SK-N-DZ (cell line): Measurements from ENCODE around the gene KCNQ5.

Source experiments
- DNase-seq: peaks from one replicate; pipeline ENCODE4 v3.0.0-alpha.2; 2015; ENCODE audit warnings: low spot score

KCNQ5 gene

DNA sequence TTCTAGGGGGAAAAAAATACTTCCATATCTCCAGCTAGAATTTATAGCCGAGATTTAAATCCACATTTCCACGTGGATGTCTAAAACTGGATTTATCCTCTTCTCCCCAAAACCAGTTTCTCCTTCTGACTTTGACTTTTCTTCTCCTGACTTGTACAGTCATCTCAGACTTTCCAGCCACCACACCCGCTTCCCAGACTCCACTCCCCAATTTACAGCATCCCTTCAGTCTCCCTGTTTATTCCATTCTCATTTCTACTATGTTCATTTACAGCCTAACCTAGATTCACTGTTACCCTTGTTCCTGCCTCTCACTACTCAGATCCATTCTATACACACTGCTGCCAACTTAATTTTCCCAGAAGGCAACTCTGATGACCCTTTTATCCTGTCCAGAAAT lies 378.6 kb downstream of the KCNQ5 start:
- DNase-seq, result no peak

DNA sequence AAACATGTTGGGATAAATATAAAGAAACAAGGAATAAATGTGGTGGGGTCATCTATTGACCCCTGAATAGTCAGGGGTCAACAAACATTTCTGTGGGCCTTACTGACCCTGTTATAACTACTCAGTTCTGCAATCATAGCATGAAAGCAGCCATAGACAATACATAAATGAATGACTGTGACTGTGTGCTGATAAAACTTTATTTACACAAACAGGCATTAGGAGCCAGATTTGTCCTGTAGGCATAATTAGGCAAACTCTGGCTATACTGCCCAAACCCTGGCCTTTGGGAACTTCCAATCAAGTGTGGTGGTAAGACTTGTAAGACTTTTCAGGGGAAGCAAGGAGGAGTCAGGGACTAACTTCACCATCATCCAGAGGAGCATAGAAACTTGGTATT lies 380.7 kb downstream of the KCNQ5 start:
- no peak for DNase-seq

DNA sequence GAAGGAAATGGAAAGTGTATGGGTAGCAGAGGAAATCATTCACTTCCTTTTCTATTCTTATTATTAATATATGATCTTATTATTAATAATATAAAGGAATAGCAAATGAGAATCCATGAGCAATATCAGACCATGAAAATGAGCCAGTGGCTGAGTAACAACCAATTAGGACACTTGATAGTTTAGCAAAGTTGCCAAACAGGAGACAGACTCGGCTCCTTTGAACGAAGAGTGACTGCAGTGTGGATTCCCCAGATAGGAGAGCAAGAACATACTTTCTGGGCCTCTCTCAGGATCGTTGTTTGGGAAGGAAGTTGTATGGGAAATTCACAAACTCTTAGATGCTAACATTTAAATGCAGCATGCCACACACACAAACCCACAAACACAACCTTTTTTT lies 381.4 kb downstream of the KCNQ5 start:
- DNase-seq, result no peak

DNA sequence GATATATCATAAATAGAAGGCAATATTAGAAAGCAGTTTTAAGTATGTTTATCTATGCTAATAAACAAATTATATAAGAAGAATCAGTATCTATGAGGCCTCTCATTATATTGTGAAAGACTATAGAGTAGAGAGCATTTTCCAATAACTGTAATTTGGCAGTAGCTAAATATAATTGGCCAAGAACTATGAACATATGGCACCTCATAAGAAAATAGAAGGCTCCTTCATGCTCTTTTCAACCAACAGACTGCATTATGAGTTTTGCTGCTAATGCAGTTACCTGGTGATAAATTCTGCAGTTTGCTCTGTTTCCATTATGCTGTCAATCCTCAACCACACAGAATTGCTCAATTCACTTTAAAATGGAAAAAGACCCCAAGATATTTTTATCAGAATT lies 382.4 kb downstream of the KCNQ5 start:
- DNase-seq, result no peak

DNA sequence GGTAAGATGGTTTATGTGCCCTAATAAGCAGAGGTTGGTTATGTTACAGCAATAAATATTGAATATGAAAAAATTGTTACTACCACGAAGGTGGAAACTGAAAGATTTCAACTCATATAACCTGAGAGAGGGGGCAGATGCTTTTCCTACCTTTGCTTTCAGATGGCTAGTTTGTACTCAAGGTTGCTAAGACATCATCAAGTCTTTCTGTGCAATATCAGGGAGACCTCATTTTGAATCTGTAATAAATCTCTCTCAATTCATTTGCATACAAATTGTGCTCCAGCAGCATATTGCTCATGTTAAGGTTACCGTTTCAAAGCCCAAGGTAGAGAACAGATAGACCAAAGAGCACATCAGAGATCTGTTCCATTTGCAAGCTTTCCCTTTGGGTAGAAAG lies 383.0 kb downstream of the KCNQ5 start:
- no peak for DNase-seq

DNA sequence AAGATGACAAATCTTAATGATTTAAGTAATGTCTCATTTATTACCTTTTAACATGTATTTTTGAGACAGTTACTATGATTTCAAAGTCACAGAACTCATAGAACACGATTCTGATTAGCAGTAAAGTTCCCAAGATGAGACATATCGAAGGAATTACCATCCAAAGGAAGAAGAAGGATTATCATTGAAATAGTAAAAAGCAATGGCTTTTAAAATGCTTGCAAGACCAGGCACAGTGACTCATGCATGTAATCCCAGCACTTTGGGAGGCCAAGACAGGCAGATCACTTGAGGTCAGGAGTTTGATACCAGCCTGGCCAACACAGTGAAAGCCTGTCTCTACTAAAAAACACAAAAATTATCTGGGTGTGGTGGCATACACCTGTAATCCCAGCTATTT lies 384.3 kb downstream of the KCNQ5 start:
- no peak for DNase-seq

DNA sequence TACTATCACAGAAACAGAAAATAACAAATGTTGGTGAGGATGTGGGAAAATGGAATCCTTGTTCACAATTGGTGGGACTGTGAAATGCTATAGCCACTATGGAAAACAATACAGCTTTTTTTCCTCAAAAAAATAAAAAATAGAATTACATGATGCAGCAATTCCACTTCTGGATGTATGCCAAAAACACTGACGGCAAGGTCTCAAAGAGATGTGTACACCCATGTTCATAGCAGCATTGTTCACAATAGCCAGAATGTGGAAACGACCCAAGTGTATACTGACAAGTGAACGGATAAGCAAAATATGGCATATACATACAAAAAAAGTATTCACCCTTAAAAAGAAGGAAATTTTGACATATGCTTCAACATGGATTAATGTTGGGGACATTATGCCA lies 390.1 kb downstream of the KCNQ5 start:
- no peak for DNase-seq

DNA sequence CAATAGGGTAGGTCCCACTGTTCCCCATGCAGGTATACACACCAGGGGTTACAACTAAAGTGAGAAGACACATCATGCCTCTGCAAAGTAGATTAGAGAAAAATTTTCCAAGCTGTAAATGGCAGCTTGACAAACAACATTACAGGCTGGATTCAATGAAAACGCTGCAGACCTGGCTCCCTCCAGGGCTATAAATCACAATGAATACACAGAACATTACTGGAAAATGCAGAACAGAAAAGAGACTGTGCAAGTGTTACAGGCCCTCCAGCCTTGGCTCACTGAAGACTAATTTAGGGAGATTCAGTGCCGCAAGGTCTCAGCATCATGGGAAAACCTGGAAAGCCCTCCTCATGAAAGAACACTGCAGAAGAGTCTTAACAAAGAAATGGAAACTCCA lies 395.6 kb downstream of the KCNQ5 start:
- DNase-seq, result peak; percentile 86

DNA sequence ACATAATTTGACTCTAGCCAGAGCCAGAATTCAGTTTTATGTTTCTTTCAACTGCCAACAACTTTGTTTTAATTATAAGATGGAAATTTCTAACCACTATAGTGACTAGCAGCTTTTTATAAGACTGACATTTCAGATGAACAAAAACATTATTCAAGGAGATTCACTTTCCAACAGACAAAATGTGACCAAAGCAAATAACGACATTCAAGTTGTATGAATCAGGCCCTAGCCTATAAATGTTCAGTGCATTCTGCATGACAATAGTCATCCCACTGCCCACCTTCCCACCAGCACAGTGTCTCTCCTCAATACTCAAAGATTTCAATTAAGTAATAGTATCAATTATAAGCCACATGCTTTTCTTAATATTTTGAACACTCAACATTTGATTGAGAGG lies 402.7 kb downstream of the KCNQ5 start:
- no peak for DNase-seq

DNA sequence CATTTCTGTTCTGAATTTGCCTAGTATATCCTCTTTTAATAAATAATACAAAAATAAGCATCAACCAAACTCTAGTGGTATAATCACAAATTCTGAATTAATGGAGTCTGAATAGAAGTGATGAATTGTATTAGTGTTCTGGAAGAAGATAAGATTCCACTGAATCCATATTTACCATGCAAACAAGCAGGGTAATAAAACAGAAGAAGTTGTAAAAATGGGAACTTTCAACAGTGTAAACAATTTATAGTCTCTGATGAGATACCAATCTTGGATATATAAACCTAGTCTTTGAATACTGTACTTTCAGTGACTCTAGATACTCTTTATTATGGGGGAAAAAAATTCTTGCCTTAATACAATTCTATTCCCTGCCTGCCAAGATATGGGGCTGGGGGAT lies 405.8 kb downstream of the KCNQ5 start:
- no peak for DNase-seq

DNA sequence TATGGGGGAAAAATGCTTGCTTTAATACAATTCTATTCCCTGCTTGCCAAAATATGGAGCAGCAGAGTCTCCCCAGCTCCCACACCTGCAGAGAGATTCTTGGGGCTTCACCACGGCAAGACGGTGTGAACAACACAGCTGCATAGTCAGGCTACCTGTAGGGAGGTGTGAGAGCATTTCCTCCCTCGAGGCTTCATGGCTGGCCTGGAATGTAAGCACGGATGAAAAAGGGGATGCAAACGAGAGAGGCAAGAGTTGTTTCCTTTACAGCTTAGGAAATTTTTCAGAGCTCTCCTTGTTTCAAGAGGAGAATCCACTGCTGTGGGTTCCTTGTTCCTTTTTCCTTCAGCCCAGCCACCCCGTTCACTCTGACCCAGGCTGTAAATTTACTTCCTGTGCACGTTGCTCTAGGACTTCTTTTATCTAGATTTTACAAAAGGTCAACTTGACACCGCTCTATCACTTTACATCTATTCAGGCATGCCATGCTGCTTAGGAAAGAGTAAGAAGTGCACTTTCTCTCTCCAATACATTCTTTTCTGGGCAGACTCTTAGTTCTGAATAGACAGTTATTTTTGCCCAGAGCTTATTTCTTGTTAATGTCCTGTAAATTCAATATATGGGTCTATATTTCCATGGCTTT lies 406.4 kb downstream of the KCNQ5 start:
- no peak for DNase-seq

DNA sequence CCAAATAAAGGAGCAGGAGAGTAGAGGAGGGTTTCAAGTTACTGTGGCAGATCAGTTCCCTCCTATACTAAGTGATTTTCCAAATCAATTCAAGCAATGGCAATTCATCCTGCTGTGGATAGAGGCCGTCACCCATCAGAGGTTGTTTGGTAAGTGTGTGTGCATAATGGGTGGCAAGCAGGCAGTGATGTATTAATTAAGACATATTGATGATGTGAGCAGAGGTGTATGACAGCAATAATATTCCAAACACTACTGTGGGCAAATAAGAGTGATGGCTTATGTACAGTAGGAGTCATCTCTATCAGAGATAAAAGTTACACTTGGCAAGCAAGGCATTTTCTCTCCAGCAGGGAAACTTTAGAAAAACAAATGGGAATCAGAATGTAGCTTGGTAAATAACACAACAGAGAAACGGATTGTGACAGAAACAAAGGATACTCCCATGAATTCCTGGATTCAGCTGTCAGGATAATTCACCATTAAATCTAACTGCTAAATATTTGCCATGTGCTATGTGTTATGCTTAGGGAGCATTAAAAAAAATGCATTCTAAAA lies 407.1 kb downstream of the KCNQ5 start:
- no peak for DNase-seq

DNA sequence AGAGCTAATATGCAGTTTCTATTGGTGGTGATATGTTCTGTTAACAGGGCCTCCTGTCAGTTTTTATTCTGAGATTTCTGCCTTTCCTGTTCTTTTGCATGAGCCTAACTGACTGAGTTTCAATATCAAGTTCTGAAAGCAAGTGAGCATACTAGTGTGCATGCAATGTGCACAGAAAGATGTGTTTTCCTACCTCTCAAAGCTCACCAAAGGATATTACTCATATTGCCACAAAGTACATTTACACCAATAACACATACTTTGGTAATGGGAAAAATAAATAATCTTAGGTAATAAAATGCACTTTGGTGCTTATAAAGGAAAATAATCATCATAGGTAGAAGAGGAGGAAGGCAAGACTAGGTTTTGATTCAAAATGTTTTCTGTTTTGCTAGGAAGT lies 408.4 kb downstream of the KCNQ5 start:
- DNase-seq, result no peak

DNA sequence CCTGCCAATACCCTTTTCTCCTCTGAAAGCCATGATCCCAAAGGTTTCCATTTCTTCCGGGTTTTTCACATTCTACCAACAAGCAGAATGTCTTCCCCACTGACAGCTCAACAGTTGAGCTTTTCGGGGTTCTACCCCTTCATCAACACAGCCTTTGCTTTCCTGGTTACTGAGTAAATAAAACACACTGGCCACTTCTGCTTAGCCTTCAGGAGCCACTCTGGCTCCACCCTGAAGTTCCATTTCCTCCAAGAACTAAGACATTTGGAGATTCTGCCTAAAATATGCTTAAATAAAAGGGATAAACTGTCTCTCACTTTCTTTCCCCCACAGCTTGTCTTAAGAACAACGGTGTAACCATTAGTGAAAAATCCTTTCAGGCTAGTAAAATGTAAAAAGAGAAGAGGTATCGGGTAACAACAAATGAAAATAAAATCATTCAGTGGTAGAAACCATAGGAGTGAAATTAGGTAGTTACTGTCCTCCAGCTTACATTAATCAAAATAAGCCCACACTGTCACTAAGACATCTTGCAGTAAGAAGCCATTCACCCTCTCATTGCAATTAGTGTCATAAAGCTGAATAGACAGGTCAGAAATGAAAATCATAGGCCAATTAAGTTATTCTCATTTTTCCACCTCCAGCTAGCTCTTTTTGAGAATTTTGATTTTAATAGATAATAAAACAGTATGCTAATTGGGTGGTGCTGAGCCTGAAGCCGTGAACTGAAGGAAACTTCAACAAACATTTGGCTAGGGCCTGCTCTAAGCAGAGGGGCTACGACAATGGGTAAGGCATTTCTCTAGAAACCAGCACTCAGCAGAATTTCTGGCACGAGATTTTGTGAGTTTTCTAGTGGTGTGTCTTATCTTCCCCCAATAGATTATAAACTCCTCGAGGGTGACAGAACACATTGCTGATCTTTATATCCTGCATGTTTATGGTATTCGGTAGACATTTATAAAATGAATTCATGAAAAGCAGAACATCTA lies 409.2 kb downstream of the KCNQ5 start:
- DNase-seq, result no peak

DNA sequence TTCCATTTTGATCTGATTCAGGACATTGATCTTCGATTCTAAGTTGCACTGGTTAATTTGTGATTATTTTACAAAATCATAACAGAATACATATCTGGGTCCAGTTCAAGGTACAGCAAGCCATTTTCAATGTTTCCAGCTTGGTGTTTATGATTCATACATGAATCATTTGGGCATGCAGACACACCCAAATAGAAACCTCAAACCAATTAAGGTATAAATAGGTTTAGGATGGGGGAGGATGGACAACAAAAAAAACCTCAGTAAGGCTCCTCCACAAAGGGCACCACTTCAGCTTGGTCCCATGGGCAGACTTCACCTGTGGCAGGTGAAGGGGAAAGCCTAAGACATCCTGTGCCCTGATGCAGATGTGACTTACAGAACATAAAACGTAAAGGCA lies 410.7 kb downstream of the KCNQ5 start:
- no peak for DNase-seq

DNA sequence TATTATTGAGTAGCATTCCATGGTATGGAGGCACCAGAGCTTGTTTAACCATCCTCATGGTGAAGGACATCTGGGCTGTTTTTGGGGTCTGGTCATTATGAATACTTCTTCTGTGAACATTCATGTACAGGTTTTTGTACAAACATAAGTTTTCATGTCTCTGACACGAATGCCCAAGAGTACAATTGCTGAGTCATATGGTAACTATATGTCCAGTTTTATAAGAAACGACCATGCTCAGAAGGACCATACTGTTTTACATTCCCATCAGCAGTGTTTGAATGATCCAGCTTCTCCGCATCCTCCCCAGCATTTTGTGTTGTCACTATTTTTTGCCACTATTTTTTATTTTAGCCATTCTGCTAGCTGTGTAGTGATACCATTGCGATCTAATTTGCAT lies 414.8 kb downstream of the KCNQ5 start:
- DNase-seq, result no peak

DNA sequence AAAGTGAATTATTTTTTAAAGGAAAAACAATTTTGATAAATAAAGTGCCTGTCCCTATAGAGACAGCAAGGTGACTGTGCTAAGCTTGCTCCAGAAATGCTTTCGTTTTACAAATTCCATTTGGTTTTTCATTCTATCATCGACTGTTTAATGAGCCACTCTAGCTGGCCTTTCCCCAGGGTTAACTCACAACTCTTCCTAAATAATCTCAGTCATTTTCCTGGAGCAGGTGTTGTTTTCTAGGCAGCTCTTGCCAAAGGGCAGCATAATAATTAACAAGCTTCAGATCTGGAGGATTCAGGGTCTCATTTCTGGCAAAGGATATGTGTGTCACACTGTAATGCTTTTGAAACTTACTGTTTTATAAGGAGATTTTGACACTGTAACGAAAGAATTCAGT lies 419.2 kb downstream of the KCNQ5 start:
- no peak for DNase-seq

DNA sequence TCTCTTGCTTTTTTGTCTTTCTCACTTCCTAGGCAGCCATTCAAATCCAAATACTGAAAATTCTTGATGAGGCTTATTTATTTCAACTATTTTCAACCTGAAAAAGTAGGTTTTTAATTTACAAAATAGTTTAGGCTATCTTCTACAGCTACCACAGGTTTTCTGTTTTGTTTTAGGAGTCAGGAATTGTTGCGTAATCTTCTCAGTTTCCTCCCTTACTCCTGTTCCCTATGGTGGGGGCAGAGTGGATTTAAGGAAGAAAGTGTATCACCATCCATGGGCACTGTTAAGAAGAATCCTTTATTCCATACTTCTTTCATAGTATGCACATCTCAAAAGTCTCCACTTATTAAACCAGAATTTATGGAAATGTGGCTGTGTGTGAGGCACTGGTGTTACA lies 421.0 kb downstream of the KCNQ5 start:
- no peak for DNase-seq

DNA sequence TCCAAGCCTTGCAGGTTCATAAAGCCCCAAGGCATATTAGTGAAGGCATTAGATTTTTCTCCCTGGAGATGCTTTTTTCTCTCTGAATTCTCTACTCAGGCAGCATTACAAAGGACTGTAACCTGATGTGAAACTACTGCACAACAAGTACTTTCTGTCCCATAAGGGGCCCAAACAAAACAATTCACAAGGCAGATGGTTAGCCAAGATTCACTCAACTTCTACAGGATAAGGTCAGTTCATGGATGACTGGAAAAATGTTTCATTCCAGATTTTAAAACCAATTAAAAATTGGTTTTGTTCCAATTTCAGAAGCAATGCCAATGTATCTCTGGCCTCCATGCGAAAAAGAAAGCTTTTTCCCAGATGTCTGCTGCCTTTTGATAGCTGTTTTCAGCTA lies 421.6 kb downstream of the KCNQ5 start:
- DNase-seq, result no peak

DNA sequence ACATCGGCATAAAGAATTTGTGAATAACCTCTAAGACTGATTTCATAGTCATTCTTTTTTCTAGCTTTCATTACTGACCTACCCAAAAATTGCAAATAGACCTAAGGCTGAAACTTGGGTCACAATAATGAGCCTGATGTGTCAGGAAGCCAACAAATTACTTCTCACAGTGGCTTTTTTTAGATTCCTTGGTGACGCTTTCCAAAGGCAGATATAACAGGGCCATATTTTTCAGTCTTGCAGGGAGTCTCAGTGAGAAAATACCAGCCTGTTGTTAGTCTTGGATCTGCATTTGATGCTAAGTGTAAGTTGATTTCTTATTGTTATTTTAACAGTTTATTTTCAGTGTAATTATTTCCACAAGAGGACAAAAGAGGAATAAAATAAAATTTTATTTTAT lies 423.7 kb downstream of the KCNQ5 start:
- no peak for DNase-seq

DNA sequence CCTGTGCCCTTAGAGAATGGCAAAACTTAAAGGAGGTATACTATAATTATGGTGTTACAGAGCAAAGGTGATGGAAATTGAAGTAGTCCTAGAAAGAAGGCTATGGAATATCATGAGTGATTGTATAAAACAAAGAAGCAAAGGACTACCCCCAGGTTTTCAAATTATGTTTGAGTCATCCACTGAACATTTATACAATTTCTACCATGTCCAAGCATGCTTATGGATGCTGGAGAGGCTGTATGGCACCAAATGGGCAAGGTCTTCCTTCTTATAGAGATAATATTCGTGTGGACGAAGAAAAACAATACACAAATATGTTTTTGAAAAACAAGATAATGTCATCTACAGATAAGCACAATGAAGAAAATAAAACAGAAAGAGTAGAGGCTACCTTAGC lies 425.9 kb downstream of the KCNQ5 start:
- no peak for DNase-seq

DNA sequence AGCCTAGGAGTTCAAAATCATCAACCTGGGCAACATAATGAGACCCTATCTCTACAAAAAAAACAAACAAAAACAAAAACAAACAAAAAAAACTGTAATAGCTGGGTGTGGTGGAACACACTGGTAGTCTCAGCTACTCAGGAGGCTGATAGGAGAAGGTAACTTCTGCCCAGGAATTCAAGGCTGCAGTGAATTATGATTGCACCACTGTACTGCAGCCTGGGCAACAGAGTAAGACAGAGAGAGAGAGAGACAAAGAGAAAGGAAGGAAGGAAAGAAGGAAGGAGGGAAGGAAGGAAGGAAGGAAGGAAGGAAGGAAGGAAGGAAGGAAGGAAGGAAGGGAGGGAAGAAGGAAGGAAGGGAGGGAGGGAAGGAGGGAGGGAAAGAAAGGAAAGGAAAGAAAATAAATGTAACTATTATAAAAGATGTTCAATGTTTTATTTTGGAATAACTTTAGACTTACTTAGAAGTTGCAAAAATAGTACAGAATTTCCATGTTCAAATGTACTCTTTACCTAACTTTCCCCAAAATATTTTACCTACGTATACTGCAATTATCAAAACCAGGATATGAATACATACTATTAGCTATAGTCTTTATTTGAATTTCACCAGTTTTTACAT lies 428.2 kb downstream of the KCNQ5 start:
- no peak for DNase-seq
